Bone marrow (tissue), 2 donors: ENCODE data around the gene FN1.

Source experiments
- DNase-seq, 2 donors: peaks; one replicate each; lab custom pipeline; 2025; lab: John Stamatoyannopoulos, UW

FN1 gene

GRCh38 chr2:215383652-215384279 is 52.1 kb downstream of the FN1 start:
- no peak for DNase-seq

GRCh38 chr2:215382480-215382879 is 53.4 kb downstream of the FN1 start:
- no peak for DNase-seq

GRCh38 chr2:215382011-215382410 is 53.9 kb downstream of the FN1 start:
- no peak for DNase-seq

GRCh38 chr2:215380699-215381098 is 55.2 kb downstream of the FN1 start:
- no peak for DNase-seq

GRCh38 chr2:215379948-215380347 is 55.9 kb downstream of the FN1 start:
- no peak for DNase-seq

DNA sequence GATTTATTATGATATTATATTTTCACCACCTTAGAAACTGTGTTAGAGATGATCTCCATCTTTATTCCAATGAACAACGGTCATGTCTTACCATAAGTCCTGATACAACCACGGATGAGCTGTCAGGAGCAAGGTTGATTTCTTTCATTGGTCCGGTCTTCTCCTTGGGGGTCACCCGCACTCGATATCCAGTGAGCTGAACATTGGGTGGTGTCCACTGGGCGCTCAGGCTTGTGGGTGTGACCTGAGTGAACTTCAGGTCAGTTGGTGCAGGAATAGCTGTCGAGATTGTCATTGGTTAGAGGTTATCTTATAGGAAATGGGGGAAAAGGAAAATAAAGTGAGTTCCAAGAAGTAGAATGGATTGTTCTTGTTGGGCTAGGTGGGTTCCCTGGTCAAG is 56.8 kb downstream of the FN1 start:
- DNase-seq = no peak

DNA sequence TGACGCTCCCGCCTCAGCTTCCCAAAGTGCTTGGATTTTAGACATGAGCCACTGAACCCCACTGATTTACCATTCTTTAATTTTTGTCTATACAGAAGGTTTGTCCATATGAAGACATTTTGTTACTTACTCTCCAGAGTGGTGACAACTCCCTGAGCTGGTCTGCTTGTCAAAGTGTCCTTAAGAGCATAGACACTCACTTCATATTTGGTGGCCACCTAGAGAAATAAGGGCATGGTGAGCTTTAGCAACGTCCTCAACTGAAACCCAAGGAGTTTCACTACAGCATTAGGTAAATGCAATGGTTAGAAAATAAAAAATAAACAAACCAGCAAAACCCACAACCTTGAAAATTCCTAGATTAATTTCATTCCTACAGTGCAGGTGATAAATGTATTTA is 57.8 kb downstream of the FN1 start:
- no peak for DNase-seq

DNA sequence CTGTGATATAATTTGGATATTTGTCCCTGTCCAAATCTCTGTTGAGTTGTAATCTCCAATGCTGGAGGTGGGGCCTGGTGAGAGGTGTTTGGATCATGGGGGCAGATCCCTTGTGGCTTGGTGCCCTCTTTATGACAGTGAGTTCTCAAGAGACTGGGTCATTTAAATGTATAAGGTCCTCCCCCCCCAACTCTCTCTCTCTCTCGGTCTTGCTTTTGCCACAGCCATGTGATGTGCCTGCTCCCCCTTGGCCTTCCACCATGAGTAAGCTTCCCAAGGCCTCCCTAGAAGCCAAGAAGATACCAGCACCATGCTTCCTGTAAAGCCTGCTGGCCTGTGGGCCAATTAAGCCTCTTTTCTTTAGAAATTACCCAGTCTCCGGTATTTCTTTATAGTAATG is 58.6 kb downstream of the FN1 start:
- DNase-seq = no peak

DNA sequence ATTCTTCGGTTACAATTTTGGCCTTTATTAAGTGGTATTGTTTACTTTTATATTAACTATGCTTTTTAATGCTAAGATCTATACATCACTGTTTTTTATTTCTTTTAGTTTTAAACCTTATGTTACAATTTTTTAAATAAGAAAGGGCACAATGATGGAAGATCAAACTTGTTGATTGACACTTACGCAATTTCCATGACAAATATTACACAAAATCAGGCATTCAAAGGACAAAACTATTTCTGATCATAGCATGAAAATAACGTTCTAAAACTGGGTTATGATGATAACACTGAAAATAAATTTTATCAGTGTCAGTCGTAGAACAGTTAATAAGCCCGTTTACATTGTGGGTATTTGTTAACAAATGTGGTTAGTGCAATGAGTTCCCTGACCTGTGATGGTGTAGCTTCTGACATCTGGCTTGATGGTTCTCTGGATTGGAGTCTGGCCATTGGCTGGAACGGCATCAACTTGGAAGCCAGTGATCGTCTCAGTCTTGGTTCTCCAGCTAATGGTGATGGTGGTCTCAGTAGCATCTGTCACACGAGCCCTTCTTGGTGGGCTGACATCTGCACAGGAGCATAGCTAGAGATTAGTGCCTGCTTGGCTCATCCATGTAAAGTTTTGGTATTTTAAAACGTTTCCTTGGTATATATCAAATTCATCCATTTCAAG is 59.6 kb downstream of the FN1 start:
- no peak for DNase-seq

GRCh38 chr2:215375467-215375830 is 60.4 kb downstream of the FN1 start:
- DNase-seq = no peak

DNA sequence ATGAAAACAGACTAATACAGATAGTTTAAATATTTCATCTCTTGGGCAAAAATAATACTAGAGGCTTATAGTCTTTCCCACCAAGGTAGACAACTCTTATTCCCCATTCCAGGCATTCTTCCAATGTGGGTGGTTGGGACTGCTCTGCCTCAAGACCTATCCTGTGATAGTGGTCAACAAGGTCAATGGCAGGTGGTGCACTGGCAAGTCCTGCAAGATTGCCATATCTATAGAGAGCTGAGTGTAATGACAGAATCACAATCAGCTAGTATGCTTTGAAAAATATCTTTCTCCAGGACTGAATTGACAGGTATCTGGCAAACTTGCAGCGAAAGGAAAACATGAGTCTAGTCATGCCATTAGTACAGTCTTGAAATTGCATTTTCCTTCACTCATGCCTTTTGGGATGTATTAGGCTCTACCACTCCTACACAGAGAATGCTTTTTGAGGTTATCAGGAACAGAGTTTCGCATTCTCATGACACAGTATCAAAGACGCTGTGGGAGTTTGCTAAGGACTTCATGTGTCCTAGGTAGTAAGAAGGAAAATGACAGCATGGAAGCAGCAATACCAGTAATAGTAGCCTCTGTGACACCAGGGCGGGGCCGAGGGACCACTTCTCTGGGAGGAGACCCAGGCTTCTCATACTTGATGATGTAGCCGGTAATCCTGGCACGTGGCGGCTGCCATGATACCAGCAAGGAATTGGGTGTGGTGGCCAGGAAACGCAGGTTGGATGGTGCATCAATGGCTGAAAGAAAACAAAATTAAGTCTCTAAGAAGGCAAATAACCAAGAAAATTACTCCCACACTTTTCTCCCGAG is 61.0 kb downstream of the FN1 start:
- DNase-seq = no peak

GRCh38 chr2:215374002-215374401 is 61.9 kb downstream of the FN1 start:
- DNase-seq = no peak

DNA sequence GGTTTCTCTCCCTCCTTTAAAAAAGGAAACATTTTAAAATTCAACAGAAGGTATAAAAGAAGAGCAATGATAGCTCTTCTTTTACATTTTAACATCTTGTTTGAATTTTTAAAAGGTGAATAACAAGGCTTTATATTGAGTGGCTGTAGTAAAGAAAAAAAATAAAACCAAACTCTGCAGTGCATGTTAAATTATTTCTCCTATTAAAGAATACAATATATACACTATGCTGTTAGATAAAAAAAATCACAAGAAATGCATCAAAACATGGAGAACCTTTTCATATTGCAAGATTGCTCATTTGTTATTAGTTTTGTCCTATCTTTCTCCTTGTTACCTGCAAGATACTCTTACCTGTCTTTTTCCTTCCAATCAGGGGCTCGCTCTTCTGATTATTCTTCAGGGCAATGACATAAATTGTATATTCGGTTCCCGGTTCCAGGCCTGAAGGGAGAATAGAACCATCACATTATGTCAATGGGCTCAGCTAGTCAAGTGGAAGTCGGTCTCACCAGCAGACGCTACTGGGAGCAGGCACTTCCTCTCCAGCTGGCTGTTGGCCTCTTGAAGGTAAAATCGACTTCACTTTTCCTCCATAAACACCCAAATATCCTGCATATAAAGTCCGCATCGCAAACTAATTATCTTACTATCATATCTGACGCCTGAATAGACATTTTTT is 62.8 kb downstream of the FN1 start:
- no peak for DNase-seq

GRCh38 chr2:215371915-215372897 is 63.7 kb downstream of the FN1 start:
- no peak for DNase-seq

DNA sequence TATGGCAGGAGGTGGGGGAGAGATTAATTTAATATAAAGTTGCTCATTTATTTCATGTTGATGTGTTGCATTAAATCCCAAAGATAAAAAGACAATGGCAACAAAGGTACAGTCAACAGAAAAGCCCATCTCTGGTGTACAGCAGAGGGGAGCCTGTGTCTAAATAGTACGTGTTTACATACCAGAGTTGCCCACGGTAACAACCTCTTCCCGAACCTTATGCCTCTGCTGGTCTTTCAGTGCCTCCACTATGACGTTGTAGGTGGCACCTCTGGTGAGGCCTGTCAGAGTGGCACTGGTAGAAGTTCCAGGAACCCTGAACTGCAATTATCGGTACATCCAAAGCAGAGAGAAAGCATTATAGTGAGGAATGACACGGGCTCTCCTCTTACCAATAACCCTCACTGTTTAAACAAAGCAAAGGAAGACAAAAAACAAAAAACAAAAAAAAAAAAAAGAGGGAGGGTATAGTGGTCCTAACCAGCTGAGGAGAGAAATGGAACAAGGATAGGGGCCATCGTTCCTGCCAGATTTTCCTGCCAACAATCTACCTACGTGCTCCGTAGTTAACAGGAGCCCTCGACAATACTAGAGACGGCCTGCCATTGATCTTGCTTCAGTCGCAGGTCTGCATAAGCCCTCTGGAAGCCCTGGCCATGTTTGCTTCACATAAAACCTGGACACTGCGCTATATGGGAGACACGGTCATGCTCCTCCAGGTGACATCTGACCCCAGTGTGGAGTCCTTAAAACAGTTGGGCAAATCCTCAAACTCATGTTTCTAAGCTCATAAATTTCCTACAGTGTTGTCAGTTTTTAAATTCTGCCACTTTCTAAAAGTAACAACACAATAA is 65.5 kb downstream of the FN1 start:
- no peak for DNase-seq

GRCh38 chr2:215369181-215369760 is 66.6 kb downstream of the FN1 start:
- DNase-seq = no peak

- DNase-seq = no peak
These were observed 67.4 kb downstream of the FN1 start for GRCh38 chr2:215368493-215368809.

GRCh38 chr2:215367662-215368492 is 68.0 kb downstream of the FN1 start:
- no peak for DNase-seq

DNA sequence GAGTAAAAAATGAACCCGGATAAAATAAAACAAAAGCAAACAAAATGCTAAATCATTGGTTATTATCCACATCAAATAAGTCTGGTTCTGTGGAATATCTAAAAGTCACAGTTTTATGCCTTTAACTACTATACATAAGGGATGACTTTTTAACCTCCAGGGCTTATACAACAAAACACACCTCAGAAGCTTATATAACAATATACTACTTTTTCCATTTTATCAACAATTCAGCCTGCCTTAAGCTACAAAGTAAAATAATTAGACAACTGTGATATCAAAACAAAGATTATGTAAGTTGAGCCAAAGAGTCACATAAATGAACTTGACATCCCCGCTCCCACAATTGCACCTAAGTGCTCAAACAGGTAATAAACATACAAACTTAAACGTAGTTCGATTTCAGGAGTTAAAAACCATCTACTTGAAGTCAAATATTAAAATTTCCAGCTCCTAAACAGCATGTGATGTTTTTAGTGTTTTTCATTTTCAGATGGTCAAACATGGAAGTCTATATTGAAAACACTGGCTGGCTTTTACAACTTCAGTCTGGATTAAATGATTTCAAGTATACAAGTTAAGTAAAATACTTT is 69.3 kb downstream of the FN1 start:
- DNase-seq = no peak
